HepG2 (cell line): ENCODE results near the gene NCKIPSD. TPM values are rescaled to one million over a fixed set of nuclear protein-coding genes. Genes with fewer than 3 reads are reported as not detected.

ENCODE experiments used
- E2F2 ChIP-seq: sonication (generic); formaldehyde crosslinking; IDR thresholded peaks from 2 replicates; pipeline ENCODE4 v1.4.0; 2020; ENCODE audit warnings: missing genetic modification reagents, borderline replicate concordance
- ELK4 ChIP-seq: sonication (generic); formaldehyde crosslinking; IDR thresholded peaks from 2 replicates; pipeline ENCODE4 v1.9.0; 2021; ENCODE audit warnings: missing genetic modification reagents, borderline replicate concordance
- LRRFIP1 ChIP-seq: sonication (generic); formaldehyde crosslinking; conservative IDR thresholded peaks from 2 replicates; pipeline ENCODE4 v1.4.0; 2020; ENCODE audit warnings: missing genetic modification reagents
- MTF1 ChIP-seq: sonication (generic); formaldehyde crosslinking; IDR thresholded peaks from 2 replicates; pipeline ENCODE4 v1.5.0; 2020; ENCODE audit warnings: missing genetic modification reagents
- PRDM10 ChIP-seq: sonication (generic); formaldehyde crosslinking; IDR thresholded peaks from 2 replicates; pipeline ENCODE4 v1.4.0; 2020; ENCODE audit warnings: low read depth, missing genetic modification reagents
- SMC3 ChIP-seq: IDR thresholded peaks from 2 replicates; pipeline ENCODE4 v1.6.1; 2011; ENCODE audit warnings: low read length, improper control_type of control experiment
- SNAPC2 ChIP-seq: sonication (generic); formaldehyde crosslinking; IDR thresholded peaks from 2 replicates; pipeline ENCODE4 v1.8.1; 2022; ENCODE audit warnings: mild to moderate bottlenecking, missing genetic modification reagents
- THAP7 ChIP-seq: sonication (generic); formaldehyde crosslinking; IDR thresholded peaks from 2 replicates; pipeline ENCODE4 v1.8.1; 2023; ENCODE audit warnings: mild to moderate bottlenecking, missing genetic modification reagents
- ZBTB3 ChIP-seq: sonication (generic); formaldehyde crosslinking; IDR thresholded peaks from 2 replicates; pipeline ENCODE4 v1.4.0; 2020; ENCODE audit warnings: low read depth, mild to moderate bottlenecking, moderate library complexity, missing genetic modification reagents, borderline replicate concordance
- ZBTB49 ChIP-seq: sonication (generic); formaldehyde crosslinking; IDR thresholded peaks from 2 replicates; pipeline ENCODE4 v1.4.0; 2020; ENCODE audit warnings: missing genetic modification reagents, borderline replicate concordance
- ZFP90 ChIP-seq: sonication (generic); formaldehyde crosslinking; IDR thresholded peaks from 2 replicates; pipeline ENCODE4 v1.8.0; 2022; ENCODE audit warnings: missing genetic modification reagents, mild to moderate bottlenecking, inconsistent platforms, borderline replicate concordance
- ZNF468 ChIP-seq: sonication (generic); formaldehyde crosslinking; IDR thresholded peaks from 2 replicates; pipeline ENCODE4 v1.8.0; 2022; ENCODE audit warnings: mild to moderate bottlenecking, moderate library complexity, missing genetic modification reagents
- ZNF816 ChIP-seq: sonication (generic); formaldehyde crosslinking; IDR thresholded peaks from 2 replicates; pipeline ENCODE4 v1.8.0; 2022; ENCODE audit warnings: missing genetic modification reagents, mild to moderate bottlenecking, borderline replicate concordance
- polyA plus RNA-seq, 8 experiments: library from polyadenylated mRNA; depleted of rRNA in 3 of 8; stranded (reverse) in 7 of 8; unstranded in 1 of 8; fragments of >200 nt; fragmentation: Illumina TruSeq in 4 of 8; extraction: Trizol in 4 of 8; gene quantifications; 2 replicates each; pipeline versions ENCODE4 v1.2.1 to v1.2.3, GENCODE V29; 2011 to 2016; ENCODE audit warnings: low read depth in 4 of 8, missing spikeins in 1 of 8, mixed read lengths in 1 of 8; ENCODE audit not compliant: insufficient read depth in 1 of 8
- total RNA-seq, 5 experiments: library from RNA; depleted of rRNA; stranded (reverse); fragments of >200 nt; fragmentation: Illumina TruSeq; extraction: Trizol; gene quantifications; 2 replicates each; pipeline ENCODE4 v1.2.3, GENCODE V29; 2016; ENCODE audit warnings: low read depth in 1 of 5

NCKIPSD gene
- total and polyA plus RNA-seq, 2 of the 13 experiments (the other 11 are each of a cell fraction or from before 2014, with no cell fraction given) = 13.5 to 35.2 TPM

- no peak; the same call in 1 of the 2 replicates for TF ChIP-seq E2F2 (CRISPR knock-in tag)
- TF ChIP-seq LRRFIP1 = no peak
- TF ChIP-seq ZNF468 (CRISPR knock-in tag) = no peak
- no peak; the same call in 1 of the 2 replicates for TF ChIP-seq ZNF816 (CRISPR knock-in tag)
- no peak for TF ChIP-seq ZBTB49 (CRISPR knock-in tag)
- no peak for TF ChIP-seq ZBTB3 (CRISPR knock-in tag)
- TF ChIP-seq ELK4 (CRISPR knock-in tag) = no peak
- TF ChIP-seq THAP7 (CRISPR knock-in tag) = no peak; the same call in 1 of the 2 replicates
- TF ChIP-seq PRDM10 (CRISPR knock-in tag) = peak; percentile 96
- peak; percentile 94 for TF ChIP-seq ZFP90 (CRISPR knock-in tag)
- TF ChIP-seq SMC3 = no peak
- no peak for TF ChIP-seq SNAPC2 (CRISPR knock-in tag)
- TF ChIP-seq MTF1 (CRISPR knock-in tag) = no peak; the same call in 1 of the 2 replicates
Observed at GRCh38 chr3:48663489-48664312, 22.0 kb downstream of the NCKIPSD start (continued).
